HG03135 (cell line): Measurements from ENCODE around the gene CBX4.

ENCODE experiments used
- ATAC-seq: cut with Tn5 transposase; IDR thresholded peaks from one replicate; pipeline ENCODE4 v1.9.1; 2021; ENCODE audit warnings: mild to moderate bottlenecking, moderate library complexity; ENCODE audit not compliant: unreplicated experiment

Gene CBX4

GRCh38 chr17:79839356-79840268, at the start of gene CBX4:
TSS of gene CBX4 (minus strand) at chr17:79839440. CDS start at chr17:79839251, 189 bp downstream.
- ATAC-seq = peak; percentile 62

GRCh38 chr17:79888009-79888540, 48.8 kb upstream of the CBX4 start:
- ATAC-seq = no peak

- ATAC-seq = no peak
Observed at GRCh38 chr17:79887451-79887991, 48.3 kb upstream of the CBX4 start.

GRCh38 chr17:79883202-79883601, 44.0 kb upstream of the CBX4 start:
- ATAC-seq = no peak

- ATAC-seq = no peak
Observed at GRCh38 chr17:79878329-79878947, 39.2 kb upstream of the CBX4 start.

- no peak for ATAC-seq
Observed at GRCh38 chr17:79877041-79877440, 37.8 kb upstream of the CBX4 start.

- no peak for ATAC-seq
Observed at GRCh38 chr17:79875511-79875910, 36.3 kb upstream of the CBX4 start.

- no peak for ATAC-seq
Observed at GRCh38 chr17:79874329-79874981, 35.2 kb upstream of the CBX4 start.

GRCh38 chr17:79873583-79873982, 34.3 kb upstream of the CBX4 start:
- ATAC-seq = no peak

- no peak for ATAC-seq
Observed at GRCh38 chr17:79872762-79873161, 33.5 kb upstream of the CBX4 start.

GRCh38 chr17:79871131-79871530, 31.9 kb upstream of the CBX4 start:
- ATAC-seq = no peak

GRCh38 chr17:79870540-79870939, 31.3 kb upstream of the CBX4 start:
- no peak for ATAC-seq

GRCh38 chr17:79866791-79867518, 27.7 kb upstream of the CBX4 start:
- no peak for ATAC-seq

GRCh38 chr17:79865351-79866210, 26.3 kb upstream of the CBX4 start:
- no peak for ATAC-seq

- ATAC-seq = no peak
Observed at GRCh38 chr17:79864617-79865250, 25.5 kb upstream of the CBX4 start.

GRCh38 chr17:79864147-79864546, 24.9 kb upstream of the CBX4 start:
- ATAC-seq = no peak

- ATAC-seq = no peak
Observed at GRCh38 chr17:79862771-79863440, 23.7 kb upstream of the CBX4 start.

GRCh38 chr17:79862238-79862637, 23.0 kb upstream of the CBX4 start:
- ATAC-seq = no peak
